ENCODE data around the gene RBM20.
A peak's percentile ranks its signal among the peaks of the same experiment; 100 is the strongest.

Gene RBM20

GRCh38 chr10:110859206-110859972, 215.3 kb downstream of the RBM20 start:
- H3K4me3 ChIP-seq (ENCODE audit: low read depth in 1 of 2, low read length in 1 of 2): peak overlapping the region; percentile 4 to 14
- peak overlapping the region; percentile 99 for H3K27ac ChIP-seq
- H3K27me3 ChIP-seq: no peaks in the 10 kb centered on the region
- H3K9me3 ChIP-seq: no peaks in the 10 kb centered on the region
- H3K4me1 ChIP-seq (ENCODE audit: control insufficient read depth in 1 of 2, insufficient read depth in 1 of 2, low read depth in 1 of 2, low read length in 1 of 2): peaks cover 76 to 83% of the 10 kb centered on the region in 2 experiments
- H3K36me3 ChIP-seq: no peaks in the 10 kb centered on the region
- TF ChIP-seq, protein P1, sequence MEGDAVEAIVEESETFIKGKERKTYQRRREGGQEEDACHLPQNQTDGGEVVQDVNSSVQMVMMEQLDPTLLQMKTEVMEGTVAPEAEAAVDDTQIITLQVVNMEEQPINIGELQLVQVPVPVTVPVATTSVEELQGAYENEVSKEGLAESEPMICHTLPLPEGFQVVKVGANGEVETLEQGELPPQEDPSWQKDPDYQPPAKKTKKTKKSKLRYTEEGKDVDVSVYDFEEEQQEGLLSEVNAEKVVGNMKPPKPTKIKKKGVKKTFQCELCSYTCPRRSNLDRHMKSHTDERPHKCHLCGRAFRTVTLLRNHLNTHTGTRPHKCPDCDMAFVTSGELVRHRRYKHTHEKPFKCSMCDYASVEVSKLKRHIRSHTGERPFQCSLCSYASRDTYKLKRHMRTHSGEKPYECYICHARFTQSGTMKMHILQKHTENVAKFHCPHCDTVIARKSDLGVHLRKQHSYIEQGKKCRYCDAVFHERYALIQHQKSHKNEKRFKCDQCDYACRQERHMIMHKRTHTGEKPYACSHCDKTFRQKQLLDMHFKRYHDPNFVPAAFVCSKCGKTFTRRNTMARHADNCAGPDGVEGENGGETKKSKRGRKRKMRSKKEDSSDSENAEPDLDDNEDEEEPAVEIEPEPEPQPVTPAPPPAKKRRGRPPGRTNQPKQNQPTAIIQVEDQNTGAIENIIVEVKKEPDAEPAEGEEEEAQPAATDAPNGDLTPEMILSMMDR (IDR thresholded peaks at IDR 0.05): no peak

DNA sequence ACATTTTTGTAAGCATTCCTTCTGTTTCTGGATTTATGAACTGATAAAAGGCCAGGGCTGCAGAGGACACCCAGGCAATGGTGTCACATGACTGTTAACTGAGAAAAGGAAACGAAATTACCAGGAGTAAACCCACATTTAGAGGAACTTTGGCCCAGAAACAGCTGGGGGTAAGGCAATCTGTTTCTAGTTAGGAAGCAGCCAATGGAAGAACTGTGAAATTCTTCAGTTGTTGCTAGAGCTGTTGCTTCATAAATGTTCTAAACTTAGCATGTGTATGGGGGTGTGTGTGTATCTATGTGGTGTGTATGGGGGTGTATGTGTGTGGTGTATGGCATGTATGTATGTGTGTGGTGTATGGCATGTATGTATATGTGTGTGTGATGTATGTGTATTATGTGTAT, 215.8 kb downstream of the RBM20 start:
- Histone ChIP-seq H3K36me3 (no peaks in the 10 kb centered on the region), H3K4me3 (ENCODE audit: low read depth in 1 of 2, low read length in 1 of 2) (peak overlapping the region in 1 of 2 experiments; percentile 14), H3K27ac (peak overlapping the region; percentile 99), H3K9me3 (no peaks in the 10 kb centered on the region), H3K4me1 (ENCODE audit: control insufficient read depth in 1 of 2, insufficient read depth in 1 of 2, low read depth in 1 of 2, low read length in 1 of 2) (peaks cover 76 to 83% of the 10 kb centered on the region in 2 experiments), H3K27me3 (no peaks in the 10 kb centered on the region)
- TF ChIP-seq, protein P1 (IDR thresholded peaks at IDR 0.05): no peak

DNA sequence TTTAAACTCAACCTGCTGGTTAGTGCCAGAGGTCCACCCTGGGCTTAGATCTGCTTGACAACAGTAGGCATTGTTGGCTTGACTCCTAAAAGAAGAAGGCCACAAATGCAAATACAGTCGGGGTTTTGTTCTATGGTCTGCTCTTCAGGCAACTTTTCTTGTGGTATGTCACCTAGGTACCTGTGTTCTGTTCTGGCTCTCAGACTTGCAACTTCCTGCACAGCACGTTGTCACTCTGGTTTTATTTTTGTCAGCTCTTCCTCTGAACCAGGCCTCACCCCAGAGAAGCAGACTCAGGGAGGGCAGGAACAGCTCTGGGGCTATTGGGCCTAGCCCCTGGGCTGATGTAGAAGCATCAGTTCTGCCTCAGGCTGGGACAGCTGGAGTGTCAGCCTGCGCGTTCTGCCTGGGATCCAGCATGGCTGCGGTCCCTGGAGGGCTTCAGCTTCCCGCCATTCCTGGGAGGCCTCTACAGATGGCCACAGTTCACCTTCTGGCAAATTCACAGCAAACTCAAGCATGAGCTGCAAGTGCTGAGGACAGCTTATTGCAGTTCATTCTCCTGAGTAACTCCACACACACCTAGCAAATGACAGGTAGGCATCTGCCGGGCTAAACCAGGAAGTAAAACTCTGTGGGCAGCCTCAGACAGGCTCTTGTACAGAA, 216.6 kb downstream of the RBM20 start:
- Histone ChIP-seq H3K4me3 (ENCODE audit: low read depth in 1 of 2, low read length in 1 of 2) (peak overlapping the region; percentile 1 to 14), H3K27me3 (no peaks in the 10 kb centered on the region), H3K27ac (peak overlapping the region; percentile 99), H3K4me1 (ENCODE audit: control insufficient read depth in 1 of 2, insufficient read depth in 1 of 2, low read depth in 1 of 2, low read length in 1 of 2) (peaks cover 84 to 87% of the 10 kb centered on the region in 2 experiments), H3K9me3 (no peaks in the 10 kb centered on the region), H3K36me3 (no peaks in the 10 kb centered on the region)
- TF ChIP-seq, protein P1 (IDR thresholded peaks at IDR 0.05): no peak

DNA sequence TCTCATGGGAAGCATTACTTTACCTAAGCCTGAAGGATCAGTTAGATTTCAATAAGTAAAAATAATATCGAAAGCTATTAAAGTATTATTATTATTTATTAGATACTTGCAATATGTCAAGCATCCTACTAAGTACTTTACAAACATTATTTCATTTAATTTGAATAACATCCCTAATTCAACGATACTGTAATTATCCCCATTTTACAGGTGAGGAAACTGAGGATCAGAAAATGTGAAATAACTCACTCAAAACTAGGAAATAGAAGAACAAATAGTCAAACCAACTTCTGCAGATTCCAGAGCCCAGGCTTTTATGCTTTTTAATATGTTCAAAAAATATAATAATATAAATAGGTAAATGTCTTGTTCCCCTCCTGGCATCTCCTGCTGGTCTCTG, 217.3 kb downstream of the RBM20 start:
- TF ChIP-seq, protein P1 (IDR thresholded peaks at IDR 0.05): no peak
- no peaks in the 10 kb centered on the region for H3K27me3 ChIP-seq
- H3K4me1 ChIP-seq (ENCODE audit: control insufficient read depth in 1 of 2, insufficient read depth in 1 of 2, low read depth in 1 of 2, low read length in 1 of 2): peaks cover 90 to 95% of the 10 kb centered on the region in 2 experiments
- peak overlapping the region; percentile 99 for H3K27ac ChIP-seq
- H3K4me3 ChIP-seq (ENCODE audit: low read depth in 1 of 2, low read length in 1 of 2): peak overlapping the region in 1 of 2 experiments; percentile 14
- H3K36me3 ChIP-seq: no peaks in the 10 kb centered on the region
- H3K9me3 ChIP-seq: no peaks in the 10 kb centered on the region

DNA sequence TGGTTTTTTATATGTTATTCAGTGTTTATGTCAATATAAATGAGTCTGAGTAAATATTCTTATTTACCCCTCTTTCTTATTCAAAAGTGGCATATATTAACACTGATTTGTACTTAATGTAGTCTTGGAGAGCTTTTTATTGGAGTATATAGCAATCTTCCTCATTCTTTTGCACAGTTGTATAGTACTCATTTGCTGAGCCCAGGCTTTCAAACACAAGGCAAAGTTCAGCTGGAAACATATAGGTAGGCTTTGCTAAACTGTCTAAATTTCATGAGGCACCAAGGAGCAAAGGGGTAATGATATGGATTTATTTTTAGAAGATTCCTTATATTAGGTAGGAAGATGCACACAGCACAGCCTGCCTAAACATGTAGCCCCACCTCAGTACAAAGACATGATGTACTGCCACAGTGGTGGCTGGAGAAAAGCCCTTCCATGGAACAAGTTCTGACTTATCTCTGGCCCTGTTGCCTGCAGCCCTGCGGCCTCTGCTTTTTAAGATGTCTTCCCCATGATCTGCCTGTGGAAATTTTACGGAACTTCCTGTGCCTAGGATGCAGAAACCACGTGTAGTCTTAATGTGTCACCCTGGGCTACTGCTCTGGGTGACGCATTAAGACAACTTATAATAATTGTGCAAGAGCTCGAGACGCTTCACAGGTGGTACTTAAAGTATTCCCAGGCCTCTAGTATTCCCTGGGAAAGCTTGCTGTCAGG, 218.0 kb downstream of the RBM20 start:
- Histone ChIP-seq H3K4me3 (ENCODE audit: low read depth in 1 of 2, low read length in 1 of 2) (peak overlapping the region; percentile 10 to 25), H3K36me3 (no peaks in the 10 kb centered on the region), H3K27ac (peak overlapping the region; percentile 99), H3K27me3 (no peaks in the 10 kb centered on the region), H3K4me1 (ENCODE audit: control insufficient read depth in 1 of 2, insufficient read depth in 1 of 2, low read depth in 1 of 2, low read length in 1 of 2) (peaks cover 96 to 100% of the 10 kb centered on the region in 2 experiments), H3K9me3 (no peaks in the 10 kb centered on the region)
- TF ChIP-seq, protein P1 (IDR thresholded peaks at IDR 0.05): no peak
